ENCODE data around the gene STAP2. TPM values are rescaled to one million over a fixed set of nuclear protein-coding genes. Genes with fewer than 3 reads are reported as not detected.
A peak's percentile ranks its signal among the peaks of the same experiment; 100 is the strongest.

STAP2 gene
- total RNA-seq, 1 donor from 2014 or later = 11.8 TPM

- DNase-seq = no peak
- H3K9me3 ChIP-seq = no peaks in the 10 kb centered on the region
- H3K27me3 ChIP-seq (ENCODE audit: low read depth) = no peaks in the 10 kb centered on the region
- ATAC-seq = no peak
- no peak overlapping the region for H3K27ac ChIP-seq
- intact Hi-C loops (cut with DNase I) = no loop called here
- TF ChIP-seq CTCF (IDR thresholded peaks at IDR 0.05) = no peak
- H3K36me3 ChIP-seq = peaks cover 65% of the 10 kb centered on the region
- peaks cover 40% of the 10 kb centered on the region for H3K4me1 ChIP-seq
- H3K4me3 ChIP-seq = no peak overlapping the region
Observed at GRCh38 chr19:4365791-4366665, 27.4 kb upstream of the STAP2 start.

GRCh38 chr19:4365341-4365740 lies 26.7 kb upstream of the STAP2 start:
- DNase-seq (peak; percentile 49), ATAC-seq (no peak)
- Histone ChIP-seq H3K27ac (no peak overlapping the region), H3K36me3 (peaks cover 71% of the 10 kb centered on the region), H3K9me3 (no peaks in the 10 kb centered on the region), H3K27me3 (ENCODE audit: low read depth) (no peaks in the 10 kb centered on the region), H3K4me1 (peaks cover 33% of the 10 kb centered on the region), H3K4me3 (no peak overlapping the region)
- TF ChIP-seq CTCF (IDR thresholded peaks at IDR 0.05) = no peak
- intact Hi-C loops (cut with DNase I) = no loop called here

GRCh38 chr19:4363571-4364304 lies 25.1 kb upstream of the STAP2 start:
- Histone ChIP-seq H3K9me3 (no peaks in the 10 kb centered on the region), H3K36me3 (peaks cover 88% of the 10 kb centered on the region), H3K27me3 (ENCODE audit: low read depth) (no peaks in the 10 kb centered on the region), H3K4me3 (no peak overlapping the region), H3K27ac (no peak overlapping the region), H3K4me1 (peaks cover 17% of the 10 kb centered on the region)
- no peak for TF ChIP-seq CTCF (IDR thresholded peaks at IDR 0.05)
- ATAC-seq = no peak
- DNase-seq = peak; percentile 45
- intact Hi-C loops (cut with DNase I) = no loop called here

- Histone ChIP-seq H3K4me1 (peaks cover 10% of the 10 kb centered on the region), H3K27ac (no peak overlapping the region), H3K9me3 (no peaks in the 10 kb centered on the region), H3K27me3 (ENCODE audit: low read depth) (no peaks in the 10 kb centered on the region), H3K4me3 (no peak overlapping the region), H3K36me3 (peaks cover 93% of the 10 kb centered on the region)
- no peak for TF ChIP-seq CTCF (IDR thresholded peaks at IDR 0.05)
- intact Hi-C loops (cut with DNase I) = no loop called here
- DNase-seq (no peak), ATAC-seq (no peak)
Observed at GRCh38 chr19:4362831-4363545, 24.4 kb upstream of the STAP2 start.

- no peak for DNase-seq
- H3K4me1 ChIP-seq = peaks cover 2% of the 10 kb centered on the region
- no peak overlapping the region for H3K4me3 ChIP-seq
- peaks cover 90% of the 10 kb centered on the region for H3K36me3 ChIP-seq
- H3K27ac ChIP-seq = no peak overlapping the region
- no peak for TF ChIP-seq CTCF (IDR thresholded peaks at IDR 0.05)
- intact Hi-C loops (cut with DNase I) = no loop called here
- no peaks in the 10 kb centered on the region for H3K27me3 ChIP-seq (ENCODE audit: low read depth)
- ATAC-seq = no peak
- no peaks in the 10 kb centered on the region for H3K9me3 ChIP-seq
Observed at GRCh38 chr19:4362101-4362828, 23.6 kb upstream of the STAP2 start.
